ENCODE data around the gene ATG2B.

DNA sequence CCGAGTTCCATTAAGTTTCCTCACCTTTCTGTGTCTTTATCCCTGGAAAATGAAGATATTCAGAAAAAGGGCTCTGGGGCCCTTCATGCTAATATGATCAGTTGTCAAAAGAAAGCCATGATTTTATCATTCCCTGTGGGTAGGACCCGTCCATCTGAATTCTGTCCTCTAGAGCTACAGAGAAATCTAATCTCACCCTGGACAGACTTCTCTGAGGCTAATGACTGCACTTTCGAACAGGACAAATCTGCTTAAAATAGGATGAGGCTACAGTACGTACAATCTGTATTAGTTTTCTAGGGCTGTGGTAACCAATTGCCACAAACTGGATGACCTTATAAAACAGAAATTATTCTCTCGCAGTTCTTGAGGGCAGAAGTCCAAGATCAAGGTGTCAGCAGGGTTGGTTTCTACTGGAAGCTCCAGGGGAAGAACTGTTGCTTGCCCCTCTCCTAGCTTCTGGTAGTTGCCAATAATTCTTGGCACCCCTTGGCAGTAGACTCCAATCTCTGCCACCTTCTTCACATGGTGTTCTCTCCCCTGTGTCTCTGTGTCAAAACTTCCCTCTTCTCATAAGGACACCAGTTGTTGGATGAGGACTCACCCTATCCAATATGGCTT lies 30.0 kb upstream of the ATG2B start:
- TF ChIP-seq, protein P1, sequence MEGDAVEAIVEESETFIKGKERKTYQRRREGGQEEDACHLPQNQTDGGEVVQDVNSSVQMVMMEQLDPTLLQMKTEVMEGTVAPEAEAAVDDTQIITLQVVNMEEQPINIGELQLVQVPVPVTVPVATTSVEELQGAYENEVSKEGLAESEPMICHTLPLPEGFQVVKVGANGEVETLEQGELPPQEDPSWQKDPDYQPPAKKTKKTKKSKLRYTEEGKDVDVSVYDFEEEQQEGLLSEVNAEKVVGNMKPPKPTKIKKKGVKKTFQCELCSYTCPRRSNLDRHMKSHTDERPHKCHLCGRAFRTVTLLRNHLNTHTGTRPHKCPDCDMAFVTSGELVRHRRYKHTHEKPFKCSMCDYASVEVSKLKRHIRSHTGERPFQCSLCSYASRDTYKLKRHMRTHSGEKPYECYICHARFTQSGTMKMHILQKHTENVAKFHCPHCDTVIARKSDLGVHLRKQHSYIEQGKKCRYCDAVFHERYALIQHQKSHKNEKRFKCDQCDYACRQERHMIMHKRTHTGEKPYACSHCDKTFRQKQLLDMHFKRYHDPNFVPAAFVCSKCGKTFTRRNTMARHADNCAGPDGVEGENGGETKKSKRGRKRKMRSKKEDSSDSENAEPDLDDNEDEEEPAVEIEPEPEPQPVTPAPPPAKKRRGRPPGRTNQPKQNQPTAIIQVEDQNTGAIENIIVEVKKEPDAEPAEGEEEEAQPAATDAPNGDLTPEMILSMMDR (IDR thresholded peaks at IDR 0.05; ENCODE audit: borderline replicate concordance, extremely low read depth, low read length, poor library complexity, severe bottlenecking) = no peak
- TF ChIP-seq EZH2 (IDR thresholded peaks at IDR 0.05; ENCODE audit: borderline replicate concordance, low read depth, low read length, severe bottlenecking) = no peak

Measured in DND-41 (cell line).